Psoas muscle (tissue), 8 donors: ENCODE measurements around the gene LRRC45. TPM values are rescaled to one million over a fixed set of nuclear protein-coding genes. Genes with fewer than 3 reads are reported as not detected.

Source experiments
- ATAC-seq, 4 donors: fragments of 200-7000 bp; cut with Tn5 transposase; one replicate each; pipeline ENCODE4 v1.9.1; 2020; ENCODE audit warnings: moderate library complexity in 3 of 4, mild to moderate bottlenecking in 2 of 4
- DNase-seq, 2 donors: peaks; one replicate each; pipeline ENCODE4 v3.0.0-alpha.2; 2020
- H3K27ac ChIP-seq: fragments of 200-600 bp; one replicate; pipeline ENCODE4 v1.8.0; 2022
- H3K27me3 ChIP-seq, 3 donors: fragments of 200-600 bp in 1 of 3; one replicate each; pipeline versions ENCODE4 v1.6.1 to v1.8.0; 2013 to 2022; ENCODE audit warnings: low read length in 2 of 3, mild to moderate bottlenecking in 2 of 3, moderate library complexity in 1 of 3; ENCODE audit not compliant: insufficient read depth in 3 of 3
- H3K36me3 ChIP-seq, 2 donors: fragments of 200-600 bp in 1 of 2; one replicate each; pipeline versions ENCODE4 v1.6.1 to v1.8.0; 2013 to 2022; ENCODE audit warnings: low read depth in 1 of 2, mild to moderate bottlenecking in 1 of 2, moderate library complexity in 1 of 2; ENCODE audit not compliant: insufficient read depth in 1 of 2
- H3K4me1 ChIP-seq: fragments of 200-600 bp; one replicate; pipeline ENCODE4 v1.8.0; 2022
- H3K4me3 ChIP-seq: fragments of 200-600 bp; one replicate; pipeline ENCODE4 v1.8.0; 2022; ENCODE audit warnings: mild to moderate bottlenecking
- H3K9me3 ChIP-seq: fragments of 200-600 bp; one replicate; pipeline ENCODE4 v1.8.0; 2022
- WGBS, 3 donors: extraction: QIAGEN DNeasy Blood & Tissue Kit; methylation state at CpG; one replicate each; pipeline versions ENCODE4 v1.1.6 to v1.1.7; 2013; 5-methylcytosine and 5-hydroxymethylcytosine counted together
- intact Hi-C, 2 donors: fragments of 100-400 bp; cut with DNase I; formaldehyde crosslinking; loops; one replicate each; pipeline versions ENCODE4 v1.11.0 to v1.14.2; 2022
- polyA plus RNA-seq, 3 donors: library from polyadenylated mRNA; stranded (reverse); fragments of 200-250 nt; gene quantifications; one replicate each; pipeline ENCODE4 v1.2.3, GENCODE V29; 2013
- total RNA-seq, 4 donors: library from RNA; stranded (reverse); fragmentation: NEBNext Ultra II Directional in 2 of 4; extraction: Animal tissue kit (Norgen Biotek cat#: 25700) in 2 of 4; gene quantifications; one replicate each; pipeline versions ENCODE4 v1.2.1 to v1.2.4, GENCODE V29; 2021 to 2023
- TF ChIP-seq, protein P1 (sequence below): fragments of 200-600 bp; IDR thresholded peaks from one replicate; pipeline ENCODE4 v1.8.0; 2022; ENCODE audit warnings: antibody characterized with exemption
- donor health status: healthy with polysubstance abuse.
- donor health status: DM: no; HTN: no; CAD: no; lungs with moderate emphysema.
- donor health status: Bipolar disorder and iron deficiency.
- donor health status: healthy.
- donor health status: DM: yes; HTN: yes; CAD: no.
- donor health status: DM: no; HTN: no; CAD: no.
- donor health status: DM: no; HTN: no; CAD: no.
- donor health status: DM: yes; HTN: yes; CAD: no.

Gene LRRC45
- total and polyA plus RNA-seq, 7 donors, result 1.4 to 7.1 (median 3.0) TPM

DNA sequence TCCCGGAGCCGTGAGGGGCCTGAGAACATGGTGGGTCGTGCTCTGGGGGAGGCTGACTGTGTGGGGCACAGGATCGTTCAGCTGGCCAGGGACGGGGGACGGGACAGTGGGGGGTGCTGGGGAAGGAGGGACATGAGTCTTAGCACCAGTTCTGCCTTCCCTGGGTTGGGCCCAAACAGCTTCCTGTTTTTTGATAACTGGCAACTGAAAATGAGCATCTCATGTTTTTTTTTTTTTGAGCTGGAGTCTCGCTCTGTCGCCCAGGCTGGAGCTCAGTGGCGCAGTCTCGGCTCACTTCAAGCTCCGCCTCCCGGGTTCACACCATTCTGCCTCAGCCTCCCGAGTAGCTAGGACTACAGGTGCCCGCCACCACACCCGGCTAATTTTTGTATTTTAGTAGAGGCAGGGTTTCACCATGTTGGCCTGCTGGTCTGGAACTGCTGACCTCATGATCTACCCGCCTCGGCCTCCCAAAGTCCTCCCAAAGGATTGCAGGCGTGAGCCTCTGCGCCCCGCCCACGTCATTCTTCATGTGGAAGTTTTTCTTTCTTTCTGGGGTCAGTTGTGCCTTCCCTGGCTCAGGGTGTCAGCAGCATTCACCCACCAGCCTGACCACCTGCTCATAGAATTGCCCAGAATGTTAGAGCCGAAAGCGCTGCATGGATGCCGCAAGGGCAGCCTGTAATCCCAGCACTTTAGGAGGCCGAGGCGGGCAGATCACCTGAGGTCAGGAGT lies 39.3 kb upstream of the LRRC45 start:
- H3K4me3 ChIP-seq, result no peak overlapping the region
- DNase-seq (peak in 1 of 2 donors; percentile 43), ATAC-seq (no peak)
- peaks cover 9 to 63% of the 10 kb centered on the region in 2 donors for H3K36me3 ChIP-seq
- H3K9me3 ChIP-seq, result no peaks in the 10 kb centered on the region
- intact Hi-C loops, result no loop called here
- no peak overlapping the region for H3K27ac ChIP-seq
- peaks cover 5% of the 10 kb centered on the region for H3K4me1 ChIP-seq
- no peaks in the 10 kb centered on the region for H3K27me3 ChIP-seq
- 93 to 95% (median 94%) methylated on average over 26 of the region's 26 CpGs for WGBS, 3 donors
- TF ChIP-seq, protein P1, sequence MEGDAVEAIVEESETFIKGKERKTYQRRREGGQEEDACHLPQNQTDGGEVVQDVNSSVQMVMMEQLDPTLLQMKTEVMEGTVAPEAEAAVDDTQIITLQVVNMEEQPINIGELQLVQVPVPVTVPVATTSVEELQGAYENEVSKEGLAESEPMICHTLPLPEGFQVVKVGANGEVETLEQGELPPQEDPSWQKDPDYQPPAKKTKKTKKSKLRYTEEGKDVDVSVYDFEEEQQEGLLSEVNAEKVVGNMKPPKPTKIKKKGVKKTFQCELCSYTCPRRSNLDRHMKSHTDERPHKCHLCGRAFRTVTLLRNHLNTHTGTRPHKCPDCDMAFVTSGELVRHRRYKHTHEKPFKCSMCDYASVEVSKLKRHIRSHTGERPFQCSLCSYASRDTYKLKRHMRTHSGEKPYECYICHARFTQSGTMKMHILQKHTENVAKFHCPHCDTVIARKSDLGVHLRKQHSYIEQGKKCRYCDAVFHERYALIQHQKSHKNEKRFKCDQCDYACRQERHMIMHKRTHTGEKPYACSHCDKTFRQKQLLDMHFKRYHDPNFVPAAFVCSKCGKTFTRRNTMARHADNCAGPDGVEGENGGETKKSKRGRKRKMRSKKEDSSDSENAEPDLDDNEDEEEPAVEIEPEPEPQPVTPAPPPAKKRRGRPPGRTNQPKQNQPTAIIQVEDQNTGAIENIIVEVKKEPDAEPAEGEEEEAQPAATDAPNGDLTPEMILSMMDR, result no peak

DNA sequence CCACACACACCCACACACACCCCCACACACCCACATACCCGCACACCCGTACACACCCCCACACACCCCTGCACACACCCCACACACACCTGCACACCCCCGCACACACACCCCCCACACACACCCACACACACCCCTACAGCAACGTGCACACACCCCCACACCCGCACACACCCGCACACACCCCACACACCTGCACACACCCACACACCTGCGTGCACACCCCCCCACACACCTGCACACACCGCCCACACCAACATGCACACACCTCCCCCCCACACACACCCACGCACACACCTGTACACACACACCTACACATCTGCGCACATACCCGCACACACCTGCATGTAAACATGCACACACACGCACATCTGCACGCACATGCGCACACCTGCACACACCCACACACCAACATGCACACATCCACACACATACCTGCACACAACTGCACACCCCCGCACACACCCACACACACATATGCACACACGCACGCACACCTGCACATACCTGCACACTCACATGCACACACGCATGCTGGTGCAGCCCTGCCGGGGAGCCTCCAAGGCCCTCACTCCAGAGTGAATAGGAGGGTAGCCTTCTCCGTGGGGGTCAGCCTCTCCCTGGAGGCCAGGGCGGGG lies 38.2 kb upstream of the LRRC45 start:
- DNase-seq (peak in 1 of 2 donors; percentile 40), ATAC-seq (no peak)
- Histone ChIP-seq H3K4me1 (no peaks in the 10 kb centered on the region), H3K27me3 (no peaks in the 10 kb centered on the region), H3K4me3 (no peak overlapping the region), H3K27ac (no peak overlapping the region), H3K9me3 (no peaks in the 10 kb centered on the region), H3K36me3 (peaks cover 9 to 52% of the 10 kb centered on the region in 2 donors)
- TF ChIP-seq, protein P1, result no peak
- intact Hi-C loops, result no loop called here
- 92 to 94% (median 93%) methylated on average over 18 to 21 of the region's 21 CpGs for WGBS, 3 donors

DNA sequence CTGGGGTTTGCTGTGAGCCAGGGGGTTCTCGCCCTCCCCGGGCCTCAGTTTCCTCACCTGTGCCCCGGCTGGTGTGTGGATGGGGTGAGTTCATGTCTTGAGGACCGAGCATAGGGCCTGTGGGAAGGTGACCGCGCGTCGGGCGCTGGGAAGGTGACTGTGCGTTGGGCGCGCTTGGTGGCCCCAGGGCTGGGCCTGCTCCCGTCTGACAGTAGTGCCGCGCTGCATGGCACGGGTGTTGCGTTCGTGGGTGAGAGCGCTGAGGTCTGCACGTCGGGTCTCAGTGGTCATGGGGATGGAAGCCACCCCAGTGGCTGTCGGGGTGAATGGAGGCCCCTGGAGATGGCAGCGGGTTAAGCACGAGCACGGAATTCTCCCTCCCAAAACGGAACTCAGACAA lies 36.5 kb upstream of the LRRC45 start:
- H3K27me3 ChIP-seq, result no peaks in the 10 kb centered on the region
- no peaks in the 10 kb centered on the region for H3K9me3 ChIP-seq
- peaks cover 5 to 42% of the 10 kb centered on the region in 2 donors for H3K36me3 ChIP-seq
- DNase-seq (peak in 1 of 2 donors; percentile 48), ATAC-seq (no peak)
- intact Hi-C loops, result no loop called here
- no peak overlapping the region for H3K4me3 ChIP-seq
- H3K27ac ChIP-seq, result no peak overlapping the region
- TF ChIP-seq, protein P1, result no peak
- 95 to 98% (median 97%) methylated on average over 26 of the region's 26 CpGs for WGBS, 3 donors
- peaks cover 10% of the 10 kb centered on the region for H3K4me1 ChIP-seq

DNA sequence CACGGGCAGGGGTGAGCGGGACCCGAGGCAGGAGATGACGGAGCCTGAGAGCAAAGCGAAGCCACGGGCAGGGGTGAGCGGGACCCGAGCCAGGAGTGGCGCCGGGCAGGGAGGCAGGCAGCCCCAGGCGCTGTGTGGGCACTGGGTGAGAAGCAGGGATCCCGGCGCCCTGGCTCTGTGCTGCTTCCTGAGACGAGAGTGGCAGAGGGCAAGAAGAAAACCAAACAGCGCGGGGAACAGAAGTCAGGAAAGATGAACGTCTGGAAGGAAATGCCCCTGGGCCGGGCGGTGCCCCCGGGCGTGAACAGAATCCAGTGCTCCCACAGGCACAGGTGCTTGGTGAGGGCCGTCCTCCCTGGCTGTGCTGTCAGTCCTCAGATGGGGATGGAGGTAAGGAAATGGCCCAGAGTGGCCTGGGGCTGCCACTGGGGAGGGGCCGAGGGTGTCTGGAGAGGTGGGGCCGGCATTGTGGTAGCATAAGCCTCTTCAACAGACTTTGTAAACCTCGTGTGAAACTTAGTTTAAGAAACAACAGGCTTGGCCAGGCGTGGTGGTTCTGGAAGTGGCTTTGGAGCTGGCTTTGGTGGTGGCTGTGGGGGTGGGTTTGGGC lies 35.8 kb upstream of the LRRC45 start:
- 88 to 91% (median 90%) methylated on average over 26 of the region's 26 CpGs for WGBS, 3 donors

More for the DNA sequence above, 35.8 kb upstream of the LRRC45 start:
- no peak overlapping the region for H3K27ac ChIP-seq
- no peaks in the 10 kb centered on the region for H3K27me3 ChIP-seq
- H3K4me3 ChIP-seq, result no peak overlapping the region
- peaks cover 16% of the 10 kb centered on the region for H3K4me1 ChIP-seq
- H3K36me3 ChIP-seq, result peaks cover 5 to 42% of the 10 kb centered on the region in 2 donors
- TF ChIP-seq, protein P1, result no peak
- no peaks in the 10 kb centered on the region for H3K9me3 ChIP-seq
- intact Hi-C loops, result no loop called here
- DNase-seq (peak in 1 of 2 donors; percentile 44), ATAC-seq (no peak)
